ENCODE data around the gene MBOAT1.
A peak's percentile ranks its signal among the peaks of the same experiment; 100 is the strongest.

Gene MBOAT1

GRCh38 chr6:20137240-20137639 lies 75.0 kb downstream of the MBOAT1 start:
- no peak for DNase-seq (ENCODE audit: low read depth)

GRCh38 chr6:20135677-20136268 lies 76.5 kb downstream of the MBOAT1 start:
- DNase-seq (ENCODE audit: low read depth), result no peak

DNA sequence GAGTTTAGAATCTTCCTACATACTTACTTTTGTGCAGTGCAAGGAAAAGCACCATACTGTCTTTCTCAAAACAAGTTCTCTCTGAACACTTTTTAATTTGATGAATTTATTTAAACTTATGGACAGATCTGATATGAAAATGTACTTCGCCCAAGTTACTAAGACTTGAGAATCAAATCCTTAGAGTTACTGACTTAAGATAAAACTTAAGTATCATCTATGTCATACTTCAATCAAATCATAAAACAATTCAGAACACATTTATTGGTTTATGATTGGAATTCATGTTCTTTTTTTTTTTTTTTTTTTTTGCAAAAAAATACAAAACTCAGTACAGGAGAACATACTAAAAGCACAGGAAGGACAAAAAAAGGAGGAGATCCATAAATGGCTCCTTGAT lies 77.7 kb downstream of the MBOAT1 start:
- no peak for DNase-seq (ENCODE audit: low read depth)

DNA sequence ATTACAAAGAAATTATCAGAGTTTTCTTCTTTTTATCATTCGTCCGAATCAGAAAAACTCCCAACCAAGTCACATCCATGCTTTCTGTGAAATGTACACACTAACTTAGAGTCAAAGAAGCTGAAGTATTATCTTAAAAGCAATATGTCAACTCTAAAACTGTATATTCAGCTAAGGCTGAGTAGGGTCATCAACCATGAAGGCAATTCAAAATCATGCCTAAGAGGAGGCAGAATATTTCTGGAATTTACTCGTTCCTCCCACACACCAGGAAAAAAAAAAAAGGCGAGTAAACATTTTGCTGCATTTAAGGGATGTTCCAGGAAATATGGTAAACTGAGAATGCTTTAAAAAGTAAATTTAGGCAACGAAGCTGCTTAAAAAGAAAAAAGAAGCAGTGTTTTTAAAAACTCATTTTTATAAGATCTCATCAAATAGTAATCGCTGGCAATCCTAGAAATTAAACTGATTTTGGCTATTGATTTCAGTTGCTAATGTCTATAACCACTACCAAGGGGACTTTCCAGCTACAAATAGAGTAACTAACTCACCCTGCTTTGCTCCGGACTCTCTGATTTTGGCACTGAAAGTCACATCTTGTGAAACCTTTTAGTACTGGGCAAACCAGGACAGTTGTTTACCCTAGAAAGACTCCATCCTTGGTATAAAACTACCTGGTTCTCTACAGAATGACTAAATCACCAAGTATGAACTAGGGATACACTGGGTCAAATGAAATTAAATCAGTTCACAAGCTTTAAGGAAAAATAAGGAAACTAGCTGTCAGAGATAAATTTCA lies 82.8 kb downstream of the MBOAT1 start:
- peak; percentile 53 for DNase-seq (ENCODE audit: low read depth)

- no peak for DNase-seq (ENCODE audit: low read depth)
These were observed 84.3 kb downstream of the MBOAT1 start for GRCh38 chr6:20128018-20128417.

DNA sequence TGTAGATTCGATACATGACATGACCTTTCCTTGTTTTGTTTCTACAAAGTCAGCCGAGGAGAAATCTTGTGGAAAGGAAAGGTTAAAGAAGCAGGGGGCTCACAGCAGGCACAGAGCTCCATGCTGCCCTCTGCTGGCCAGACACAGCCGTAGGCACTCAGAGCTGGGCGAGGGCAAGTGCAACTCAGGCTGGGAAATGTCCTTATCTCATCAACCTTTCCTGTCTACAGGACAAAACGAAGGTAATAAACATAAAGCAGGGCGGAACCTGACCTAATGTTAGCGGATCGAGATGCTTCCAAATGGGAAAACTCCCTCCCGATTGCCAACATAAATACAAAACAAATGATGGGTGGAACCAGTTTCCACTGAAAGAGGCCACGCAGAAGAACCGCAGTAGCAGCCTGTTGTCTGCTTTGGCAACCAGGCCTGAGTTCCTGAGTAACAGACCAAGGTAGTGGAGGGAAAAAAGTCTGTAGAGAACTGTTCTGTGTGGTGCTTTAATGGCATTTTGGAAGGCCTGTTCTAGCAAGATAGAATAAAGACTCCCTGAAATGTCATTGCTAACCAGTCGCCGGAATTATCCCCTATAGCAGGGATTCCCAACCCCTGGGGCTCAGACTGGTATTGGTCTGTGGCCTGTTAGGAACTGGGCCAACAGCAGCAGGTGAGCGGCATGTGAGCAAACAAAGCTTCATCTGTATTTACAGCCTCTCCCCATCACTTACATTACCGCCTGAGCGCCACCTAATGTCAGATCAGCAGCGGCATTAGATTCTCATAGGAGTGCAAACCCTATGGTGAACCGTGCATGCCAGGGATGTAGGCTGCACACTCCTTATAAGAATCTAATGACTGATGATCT lies 85.2 kb downstream of the MBOAT1 start:
- peak; percentile 44 for DNase-seq (ENCODE audit: low read depth)

DNA sequence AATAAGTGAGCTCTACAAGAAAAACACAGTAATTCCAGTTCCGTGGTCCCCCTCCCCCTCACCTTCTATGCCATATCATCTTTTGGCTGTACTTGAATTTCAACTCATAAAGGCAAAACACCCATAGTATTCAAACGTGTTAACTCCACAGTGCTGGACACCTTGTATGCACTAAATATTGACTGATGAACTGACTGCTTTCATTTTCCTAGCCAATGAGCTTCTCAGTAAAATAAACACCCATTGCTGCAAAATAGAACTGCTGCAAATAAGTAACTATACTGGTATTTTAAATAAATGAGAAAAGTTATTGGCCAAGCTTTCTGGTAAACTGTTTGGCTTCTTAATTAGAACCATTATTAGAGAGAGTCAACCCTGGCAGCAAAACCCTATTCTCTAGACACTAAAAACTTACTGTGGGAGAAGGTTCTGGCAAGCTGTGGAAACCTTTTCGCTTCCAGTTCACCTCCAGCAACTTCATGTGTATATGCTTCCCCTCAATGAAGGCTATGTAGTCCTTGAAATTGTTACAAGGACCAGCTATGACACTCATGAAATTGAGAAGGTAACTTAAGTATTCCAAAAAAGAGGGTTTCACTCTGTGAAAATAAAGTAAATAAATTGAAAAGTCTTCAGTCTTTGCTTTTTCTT lies 86.0 kb downstream of the MBOAT1 start:
- no peak for DNase-seq (ENCODE audit: low read depth)

- no peak for DNase-seq (ENCODE audit: low read depth)
These were observed 87.7 kb downstream of the MBOAT1 start for GRCh38 chr6:20124545-20124944.

GRCh38 chr6:20119485-20119884 lies 92.8 kb downstream of the MBOAT1 start:
- DNase-seq (ENCODE audit: low read depth), result no peak

DNA sequence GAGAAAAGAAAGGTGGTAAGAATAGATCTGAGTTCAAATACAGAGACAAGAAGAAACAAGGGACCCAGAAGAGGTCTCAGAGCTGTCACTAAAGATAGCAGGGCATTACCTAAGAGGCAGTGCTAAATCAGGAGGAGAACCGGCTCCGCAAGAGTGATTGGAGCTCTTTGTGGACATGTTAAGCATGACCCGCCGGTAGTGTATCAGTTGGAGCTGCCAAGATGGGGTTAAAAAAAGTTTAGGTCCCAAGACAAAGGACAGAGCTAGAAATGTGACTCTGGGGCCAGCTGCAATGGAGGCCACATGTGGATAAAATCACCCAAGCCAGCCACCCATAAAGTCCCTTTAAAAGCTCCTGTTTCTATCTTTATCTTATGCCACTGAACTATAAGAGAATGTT lies 93.4 kb downstream of the MBOAT1 start:
- DNase-seq (ENCODE audit: low read depth), result no peak

GRCh38 chr6:20117474-20117873 lies 94.8 kb downstream of the MBOAT1 start:
- peak; percentile 19 for DNase-seq (ENCODE audit: low read depth)

DNA sequence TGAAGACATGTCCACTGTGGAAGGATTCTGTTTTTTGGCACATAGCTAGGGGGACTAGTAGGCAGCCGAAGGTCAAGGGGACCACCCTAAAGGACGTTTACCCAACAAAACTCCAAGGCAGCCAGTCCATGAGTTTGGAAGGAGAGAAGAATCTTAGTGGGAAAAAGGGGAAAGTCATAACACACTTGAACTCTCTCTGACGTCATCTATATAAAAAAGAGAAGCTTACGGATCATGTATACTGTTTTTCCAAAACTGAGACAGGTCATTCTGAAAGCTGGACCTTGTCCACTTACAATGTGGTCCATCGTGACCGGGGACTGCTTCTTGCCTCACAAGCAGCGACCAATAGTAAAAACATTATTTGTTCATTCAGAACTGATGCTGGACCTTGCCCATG lies 95.5 kb downstream of the MBOAT1 start:
- DNase-seq (ENCODE audit: low read depth), result no peak

- DNase-seq (ENCODE audit: low read depth), result no peak
These were observed 96.9 kb downstream of the MBOAT1 start for GRCh38 chr6:20115246-20115980.

DNA sequence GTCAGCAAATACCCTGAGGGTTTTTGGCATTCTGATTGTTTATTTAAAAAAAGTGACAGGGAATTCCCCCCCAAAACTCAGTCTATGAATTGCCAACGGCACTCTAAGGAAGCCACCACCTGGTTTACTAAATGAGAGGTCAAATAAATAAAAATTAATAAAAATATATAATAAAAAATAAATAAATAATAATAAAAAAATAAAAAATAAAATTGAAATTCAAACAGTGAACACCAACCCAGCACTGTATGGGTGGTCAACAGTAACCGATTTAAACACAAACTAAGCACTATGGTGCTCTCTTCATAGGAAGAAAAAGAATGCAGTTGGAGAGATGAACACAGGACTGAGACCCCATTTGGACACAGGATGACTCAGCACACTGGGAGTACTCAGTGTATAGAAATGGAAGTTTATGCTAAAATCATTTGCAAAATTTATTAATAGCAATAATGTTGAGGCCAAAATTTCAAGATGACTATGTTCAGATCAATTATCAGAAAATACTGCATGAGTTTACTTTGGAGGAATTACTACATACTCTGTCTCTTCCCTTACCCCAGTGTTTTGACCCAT lies 98.5 kb downstream of the MBOAT1 start:
- no peak for DNase-seq (ENCODE audit: low read depth)

DNA sequence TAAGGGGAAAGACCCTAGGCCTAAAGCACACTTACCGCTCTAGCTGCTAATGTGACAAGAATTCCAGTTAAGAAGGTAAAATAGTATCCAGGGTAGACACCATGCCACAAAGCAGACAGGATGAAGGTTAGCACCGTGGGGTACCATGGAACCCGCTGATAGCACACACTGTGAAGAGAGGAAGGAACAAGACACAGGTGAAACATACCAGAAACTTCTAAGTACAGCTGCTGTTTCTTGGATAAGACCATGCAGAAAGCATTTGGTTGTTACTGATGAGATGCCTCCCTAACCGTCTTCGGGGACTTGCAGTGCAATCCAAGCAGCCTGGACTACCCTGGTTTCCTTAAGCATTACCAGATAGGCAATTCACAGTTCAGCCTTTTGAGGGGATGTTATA lies 99.4 kb downstream of the MBOAT1 start:
- DNase-seq (ENCODE audit: low read depth), result no peak

DNA sequence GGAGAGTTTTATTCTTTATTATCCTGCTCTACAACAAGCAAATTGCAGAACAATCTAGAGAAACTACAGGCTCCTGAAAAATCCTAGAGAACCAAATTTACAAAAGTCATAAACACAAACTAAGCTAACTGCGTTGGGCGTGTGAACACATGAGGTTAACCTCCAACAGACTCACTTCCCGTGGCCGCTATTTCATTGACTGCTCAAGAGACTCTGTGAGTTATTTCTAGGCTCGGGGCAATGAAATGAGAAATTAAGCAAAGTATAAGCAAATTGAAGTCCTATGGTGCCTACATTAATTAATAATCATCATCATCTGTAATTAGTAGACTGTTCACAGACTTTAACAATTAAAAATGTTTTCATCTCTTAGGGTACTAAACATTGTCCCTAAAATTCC lies 100.0 kb downstream of the MBOAT1 start:
- DNase-seq (ENCODE audit: low read depth), result no peak

DNA sequence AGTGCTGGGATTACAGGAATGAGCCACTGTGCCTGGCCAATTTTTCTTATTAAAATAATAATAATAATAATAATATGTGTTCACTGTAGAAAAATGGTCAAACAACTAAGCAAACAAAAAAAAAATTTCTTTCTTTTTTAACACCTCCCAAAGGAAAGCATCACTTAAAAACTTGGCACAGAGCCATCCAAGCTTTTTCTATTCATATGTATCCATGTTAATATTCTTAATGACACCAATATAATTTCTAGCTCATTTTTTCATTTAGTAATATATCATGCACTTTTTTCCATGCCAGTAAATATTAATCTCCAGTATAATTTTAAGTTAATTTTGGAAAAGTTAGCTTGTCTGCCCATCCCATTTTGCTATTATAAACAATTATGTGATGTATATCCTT lies 101.8 kb downstream of the MBOAT1 start:
- DNase-seq (ENCODE audit: low read depth), result no peak

DNA sequence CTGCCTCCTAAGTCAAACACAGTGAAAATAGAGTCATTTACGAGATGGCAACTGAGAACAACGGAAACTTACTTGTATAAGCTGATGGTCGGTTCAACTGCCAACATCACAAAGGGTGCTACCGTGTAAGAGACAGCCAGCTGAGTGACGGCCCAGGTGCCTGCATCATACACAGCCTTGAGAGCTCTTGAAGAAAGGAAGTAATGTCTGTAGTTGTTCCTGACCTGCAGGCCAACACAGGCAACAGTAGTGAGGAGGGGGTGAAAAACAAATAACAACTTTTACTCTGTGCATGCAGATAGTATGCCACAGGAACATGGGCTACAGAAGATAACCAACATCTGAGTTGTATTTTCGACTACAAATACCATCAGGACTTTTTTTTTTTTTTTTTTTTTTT lies 102.7 kb downstream of the MBOAT1 start:
- no peak for DNase-seq (ENCODE audit: low read depth)

DNA sequence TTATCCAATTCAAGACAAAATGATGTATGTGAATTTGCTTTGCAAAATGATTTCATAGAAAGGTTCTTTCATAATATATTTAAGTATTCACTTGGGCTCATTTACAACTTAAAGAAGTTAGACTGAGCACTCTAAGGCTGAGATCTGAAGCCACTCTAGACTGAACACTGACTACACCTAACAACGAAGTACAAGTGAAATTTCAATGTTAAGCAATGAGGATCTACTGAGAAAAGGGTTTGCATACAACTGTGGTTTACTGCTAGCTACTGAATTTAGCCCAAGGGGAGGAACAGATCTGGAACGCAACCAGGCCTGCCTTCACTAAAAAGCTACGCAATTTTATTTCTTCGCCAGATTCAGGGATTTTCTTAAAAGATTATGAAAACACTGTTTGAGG lies 106.4 kb downstream of the MBOAT1 start:
- DNase-seq (ENCODE audit: low read depth), result no peak

DNA sequence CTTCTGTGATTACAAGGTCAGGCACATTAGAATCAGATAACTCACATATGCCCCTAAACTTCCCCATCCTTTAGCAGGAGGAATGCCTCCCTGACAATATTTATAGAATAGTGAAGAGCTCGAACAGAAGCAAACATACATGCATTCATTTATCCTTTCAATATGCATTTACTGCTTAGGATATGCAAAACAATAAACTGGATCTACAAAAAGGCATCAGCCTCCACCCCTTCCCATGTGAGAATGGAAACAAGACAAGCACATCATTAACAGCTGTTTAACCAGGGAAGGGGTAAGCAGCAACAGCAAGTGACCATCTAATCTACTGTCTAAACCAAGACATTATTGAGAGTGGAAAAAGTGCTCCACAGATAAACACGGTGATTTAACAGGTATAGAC lies 107.6 kb downstream of the MBOAT1 start:
- no peak for DNase-seq (ENCODE audit: low read depth)

GRCh38 chr6:20102397-20103073 lies 109.7 kb downstream of the MBOAT1 start:
- DNase-seq (ENCODE audit: low read depth), result no peak
